Measurements from ENCODE around the gene CCDC50. TPM values are rescaled to one million over a fixed set of nuclear protein-coding genes. Genes with fewer than 3 reads are reported as not detected.

Gene CCDC50
- total RNA-seq, 6 donors from 2014 or later = 54.7 to 99.8 (median 72.5) TPM

GRCh38 chr3:191425322-191425734 lies 96.1 kb downstream of the CCDC50 start:
- no peak for ATAC-seq (ENCODE audit: low FRiP score in 2 of 2)
- no peaks in the 10 kb centered on the region for H3K4me1 ChIP-seq
- DNase-seq = no peak
- no peaks in the 10 kb centered on the region for H3K27me3 ChIP-seq
- no peak overlapping the region for H3K27ac ChIP-seq
- no peaks in the 10 kb centered on the region for H3K9me3 ChIP-seq
- no peak for TF ChIP-seq CTCF (IDR thresholded peaks at IDR 0.05)
- no peak for TF ChIP-seq POLR2A (IDR thresholded peaks at IDR 0.05)
- TF ChIP-seq EP300 (IDR thresholded peaks at IDR 0.05) = no peak
- 88 to 90% methylated on average over 11 of the region's 11 CpGs for WGBS, 2 donors
- H3K4me3 ChIP-seq = no peak overlapping the region
- H3K36me3 ChIP-seq = no peaks in the 10 kb centered on the region

DNA sequence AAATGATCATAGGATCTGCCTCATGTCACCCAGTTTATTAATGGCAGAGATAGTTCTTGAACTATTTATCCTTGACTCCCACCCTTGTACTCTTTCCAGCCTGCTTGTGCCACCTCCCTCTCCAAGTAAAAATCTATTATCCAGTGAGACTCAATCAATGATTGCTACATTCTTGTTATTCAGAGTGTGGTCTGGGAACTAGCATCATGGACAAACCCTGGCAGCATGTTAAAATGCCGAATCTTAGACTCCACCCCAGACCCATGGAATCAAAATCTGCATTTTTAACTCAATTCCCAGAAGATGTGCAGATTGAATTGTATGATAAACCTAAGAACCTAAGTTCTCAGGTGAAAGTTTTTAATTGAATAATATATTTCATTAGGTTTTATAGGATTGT lies 97.1 kb downstream of the CCDC50 start:
- H3K27me3 ChIP-seq = no peaks in the 10 kb centered on the region
- DNase-seq = no peak
- H3K4me1 ChIP-seq = no peaks in the 10 kb centered on the region
- 37 to 86% methylated on average over 1 of the region's 1 CpG for WGBS, 2 donors
- no peak overlapping the region for H3K4me3 ChIP-seq
- TF ChIP-seq POLR2AphosphoS5 (IDR thresholded peaks at IDR 0.05) (no peak), EP300 (IDR thresholded peaks at IDR 0.05) (no peak), CTCF (IDR thresholded peaks at IDR 0.05) (no peak), POLR2A (IDR thresholded peaks at IDR 0.05) (no peak)
- no peak for ATAC-seq (ENCODE audit: low FRiP score in 2 of 2)
- H3K27ac ChIP-seq = no peak overlapping the region
- no peaks in the 10 kb centered on the region for H3K9me3 ChIP-seq
- H3K36me3 ChIP-seq = no peaks in the 10 kb centered on the region

GRCh38 chr3:191428177-191428576 lies 99.0 kb downstream of the CCDC50 start:
- Histone ChIP-seq H3K36me3 (no peaks in the 10 kb centered on the region), H3K27ac (no peak overlapping the region), H3K9me3 (no peaks in the 10 kb centered on the region), H3K27me3 (no peaks in the 10 kb centered on the region), H3K4me1 (no peaks in the 10 kb centered on the region), H3K4me3 (no peak overlapping the region)
- no peak for DNase-seq
- 93 to 98% methylated on average over 1 of the region's 1 CpG for WGBS, 2 donors
- no peak for ATAC-seq (ENCODE audit: low FRiP score in 2 of 2)
- TF ChIP-seq CTCF (IDR thresholded peaks at IDR 0.05) (no peak), EP300 (IDR thresholded peaks at IDR 0.05) (no peak), POLR2AphosphoS5 (IDR thresholded peaks at IDR 0.05) (no peak), POLR2A (IDR thresholded peaks at IDR 0.05) (no peak)

- Histone ChIP-seq H3K4me3 (no peak overlapping the region), H3K4me1 (no peaks in the 10 kb centered on the region), H3K27me3 (no peaks in the 10 kb centered on the region), H3K9me3 (no peaks in the 10 kb centered on the region), H3K36me3 (no peaks in the 10 kb centered on the region), H3K27ac (no peak overlapping the region)
- ATAC-seq (ENCODE audit: low FRiP score in 2 of 2) = no peak
- no peak for TF ChIP-seq POLR2A (IDR thresholded peaks at IDR 0.05)
- no peak for TF ChIP-seq CTCF (IDR thresholded peaks at IDR 0.05)
- TF ChIP-seq EP300 (IDR thresholded peaks at IDR 0.05) = no peak
- no peak for TF ChIP-seq POLR2AphosphoS5 (IDR thresholded peaks at IDR 0.05)
- WGBS, 2 donors = 63 to 69% methylated on average over 4 of the region's 4 CpGs
- no peak for DNase-seq
Measured at GRCh38 chr3:191430103-191430502, 100.9 kb downstream of the CCDC50 start.

DNA sequence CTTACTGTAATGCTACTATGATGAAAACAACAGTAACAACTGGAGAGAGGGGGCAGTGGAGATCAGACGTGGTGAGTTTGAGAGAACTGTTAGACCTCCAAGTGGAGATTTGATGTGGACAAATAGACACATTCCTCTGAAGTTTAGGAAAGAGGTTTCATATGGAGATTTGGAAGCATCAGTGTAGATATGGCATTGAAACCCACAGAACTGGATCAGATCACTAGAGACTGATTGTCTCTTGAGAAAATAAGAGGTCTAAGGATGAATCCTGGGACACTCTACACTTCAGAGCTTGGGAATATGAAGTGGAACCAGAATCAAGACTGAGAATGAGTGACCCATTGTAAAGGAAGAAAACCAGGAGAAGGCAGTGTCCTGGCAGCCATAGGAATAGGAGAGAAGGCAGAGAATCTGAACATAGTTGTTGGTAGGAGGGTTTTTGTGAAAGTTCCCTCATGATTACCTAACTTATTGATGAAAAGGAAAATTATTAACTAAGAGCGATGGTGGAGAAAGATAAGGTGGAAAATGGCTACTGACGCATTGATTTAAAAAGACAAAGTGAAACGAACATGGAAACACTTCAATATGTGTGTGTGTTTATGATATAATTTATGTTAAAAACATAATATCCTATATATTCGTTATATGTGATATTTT lies 102.1 kb downstream of the CCDC50 start:
- no peak for ATAC-seq (ENCODE audit: low FRiP score in 2 of 2)
- Histone ChIP-seq H3K27ac (no peak overlapping the region), H3K27me3 (no peaks in the 10 kb centered on the region), H3K4me1 (no peaks in the 10 kb centered on the region), H3K4me3 (no peak overlapping the region), H3K9me3 (no peaks in the 10 kb centered on the region), H3K36me3 (no peaks in the 10 kb centered on the region)
- no peak for DNase-seq
- WGBS, 2 donors = 80 to 93% methylated on average over 5 of the region's 5 CpGs
- no peak for TF ChIP-seq POLR2A (IDR thresholded peaks at IDR 0.05)

All from upper lobe of left lung (tissue), 6 donors.